CD4-positive, alpha-beta T cell (primary cell): ENCODE data around the gene RPL4. TPM values are rescaled to one million over a fixed set of nuclear protein-coding genes. Genes with fewer than 3 reads are reported as not detected.

ENCODE experiments used
- ATAC-seq: fragments of 200-7000 bp; cut with Tn5 transposase; one replicate; pipeline ENCODE4 v1.10.0; 2022; ENCODE audit warnings: mild to moderate bottlenecking; ENCODE audit not compliant: poor library complexity
- CTCF ChIA-PET: fragments of 350-600 bp; sonication (Branson Sonifier 250); formaldehyde crosslinking; loops from one replicate; lab custom pipeline; 2021; ENCODE audit warnings: antibody characterized with exemption, inconsistent platforms; lab: Charles Lee
- POLR2A ChIA-PET: fragments of 350-600 bp; sonication (Branson Sonifier 250); formaldehyde crosslinking; loops from one replicate; lab custom pipeline; 2021; ENCODE audit warnings: antibody characterized with exemption, inconsistent platforms; lab: Charles Lee
- DNase-seq, 14 experiments: peaks; one replicate each; pipeline ENCODE4 v3.0.0-alpha.2; 2013 to 2020; ENCODE audit warnings: mixed read lengths in 2 of 14
- H3K27ac ChIP-seq, 2 donors: one replicate each; pipeline versions ENCODE4 v1.5.1 to v1.7.0; 2013; ENCODE audit warnings: low read length in 2 of 2, low read depth in 1 of 2, mild to moderate bottlenecking in 1 of 2
- H3K27me3 ChIP-seq, 2 experiments: 1 replicate in 1 of 2; 2 replicates in 1 of 2; pipeline versions ENCODE4 v1.6.1 to v1.7.0; 2013; ENCODE audit warnings: low read length in 2 of 2, control low read depth in 1 of 2, mild to moderate bottlenecking in 1 of 2, moderate library complexity in 1 of 2; ENCODE audit not compliant: insufficient read depth in 2 of 2, control insufficient read depth in 1 of 2
- H3K36me3 ChIP-seq: one replicate; pipeline ENCODE4 v1.6.1; 2013; ENCODE audit warnings: low read length, control low read depth; ENCODE audit not compliant: insufficient read depth
- H3K4me1 ChIP-seq: one replicate; pipeline ENCODE4 v1.6.1; 2013; ENCODE audit warnings: low read length, control low read depth; ENCODE audit not compliant: insufficient read depth
- H3K4me3 ChIP-seq: one replicate; pipeline ENCODE4 v1.5.1; 2013; ENCODE audit warnings: mild to moderate bottlenecking, low read length, moderate library complexity
- H3K9me3 ChIP-seq, 2 experiments: 1 replicate in 1 of 2; 2 replicates in 1 of 2; pipeline versions ENCODE4 v1.6.1 to v1.7.0; 2013; ENCODE audit warnings: low read length in 2 of 2, mild to moderate bottlenecking in 2 of 2, control low read depth in 1 of 2, moderate library complexity in 1 of 2; ENCODE audit not compliant: control insufficient read depth in 1 of 2, insufficient read depth in 1 of 2
- H3K27ac Mint-ChIP-seq: one replicate; pipeline ENCODE4 v1.8.0; 2020; ENCODE audit warnings: mixed read lengths
- H3K27me3 Mint-ChIP-seq: one replicate; pipeline ENCODE4 v1.8.0; 2021; ENCODE audit warnings: mixed read lengths
- H3K36me3 Mint-ChIP-seq: one replicate; pipeline ENCODE4 v1.8.0; 2021; ENCODE audit warnings: low read depth, mixed read lengths
- H3K4me1 Mint-ChIP-seq: one replicate; pipeline ENCODE4 v1.8.0; 2021; ENCODE audit warnings: low read depth, mixed read lengths
- H3K4me3 Mint-ChIP-seq: one replicate; pipeline ENCODE4 v1.8.0; 2020; ENCODE audit warnings: mild to moderate bottlenecking, mixed read lengths
- H3K9me3 Mint-ChIP-seq: one replicate; pipeline ENCODE4 v1.8.0; 2020; ENCODE audit warnings: mixed read lengths
- intact Hi-C, 2 experiments: fragments of 100-400 bp; cut with DNase I in 1 of 2; cut with micrococcal nuclease in 1 of 2; formaldehyde crosslinking; loops; one replicate each; pipeline versions ENCODE4 v1.15.1 to v1.9.0; 2023 to 2025; cut with DNase I, micrococcal nuclease
- total RNA-seq, 174 experiments: library from RNA in 2 of 174; stranded (reverse) in 2 of 174; gene quantifications; one replicate each; pipeline ENCODE4 v1.2.3 and lab custom pipeline; 2021 to 2026
- TF ChIP-seq, protein P1 (sequence below): fragments of 200-600 bp; IDR thresholded peaks from one replicate; pipeline ENCODE4 v1.8.0; 2022; ENCODE audit warnings: antibody characterized with exemption, mild to moderate bottlenecking

RPL4 gene
- total RNA-seq, 2 experiments from 2014 or later = 4,558 to 4,627 TPM

DNA sequence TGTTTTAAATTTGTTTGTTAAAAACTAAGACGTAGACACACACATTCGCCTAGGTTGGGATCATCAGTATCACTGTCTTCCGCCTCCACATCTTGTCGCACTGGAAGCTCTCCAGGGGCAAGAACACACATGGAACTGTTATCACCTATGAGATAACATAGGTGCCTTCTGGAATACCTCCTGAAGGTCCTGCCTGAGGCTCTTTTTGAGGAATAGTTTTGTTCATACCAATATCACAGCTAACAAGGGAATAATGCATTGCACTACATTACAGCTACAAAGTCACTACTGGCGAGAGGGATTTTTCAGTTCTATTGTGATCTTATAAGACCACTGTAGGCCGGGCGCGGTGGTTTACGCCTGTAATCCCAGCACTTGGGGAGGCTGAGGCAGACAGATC lies 30.4 kb upstream of the RPL4 start:
- Histone ChIP-seq H3K36me3 (peaks cover 12% of the 10 kb centered on the region), H3K27ac (no peak overlapping the region), H3K4me1 (no peaks in the 10 kb centered on the region), H3K27me3 (no peaks in the 10 kb centered on the region), H3K9me3 (no peaks in the 10 kb centered on the region), H3K4me3 (no peak overlapping the region)
- H3K27ac Mint-ChIP-seq = no peak overlapping the region
- peaks cover 37% of the 10 kb centered on the region for H3K36me3 Mint-ChIP-seq
- ATAC-seq (no peak), DNase-seq (no peak)
- ChIA-PET POLR2A (no interaction called here), CTCF (no interaction called here)
- H3K4me1 Mint-ChIP-seq = no peaks in the 10 kb centered on the region
- no peaks in the 10 kb centered on the region for H3K9me3 Mint-ChIP-seq
- intact Hi-C loops = no loop called here
- TF ChIP-seq, protein P1, sequence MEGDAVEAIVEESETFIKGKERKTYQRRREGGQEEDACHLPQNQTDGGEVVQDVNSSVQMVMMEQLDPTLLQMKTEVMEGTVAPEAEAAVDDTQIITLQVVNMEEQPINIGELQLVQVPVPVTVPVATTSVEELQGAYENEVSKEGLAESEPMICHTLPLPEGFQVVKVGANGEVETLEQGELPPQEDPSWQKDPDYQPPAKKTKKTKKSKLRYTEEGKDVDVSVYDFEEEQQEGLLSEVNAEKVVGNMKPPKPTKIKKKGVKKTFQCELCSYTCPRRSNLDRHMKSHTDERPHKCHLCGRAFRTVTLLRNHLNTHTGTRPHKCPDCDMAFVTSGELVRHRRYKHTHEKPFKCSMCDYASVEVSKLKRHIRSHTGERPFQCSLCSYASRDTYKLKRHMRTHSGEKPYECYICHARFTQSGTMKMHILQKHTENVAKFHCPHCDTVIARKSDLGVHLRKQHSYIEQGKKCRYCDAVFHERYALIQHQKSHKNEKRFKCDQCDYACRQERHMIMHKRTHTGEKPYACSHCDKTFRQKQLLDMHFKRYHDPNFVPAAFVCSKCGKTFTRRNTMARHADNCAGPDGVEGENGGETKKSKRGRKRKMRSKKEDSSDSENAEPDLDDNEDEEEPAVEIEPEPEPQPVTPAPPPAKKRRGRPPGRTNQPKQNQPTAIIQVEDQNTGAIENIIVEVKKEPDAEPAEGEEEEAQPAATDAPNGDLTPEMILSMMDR = no peak
- H3K4me3 Mint-ChIP-seq = no peak overlapping the region
- H3K27me3 Mint-ChIP-seq = no peaks in the 10 kb centered on the region

DNA sequence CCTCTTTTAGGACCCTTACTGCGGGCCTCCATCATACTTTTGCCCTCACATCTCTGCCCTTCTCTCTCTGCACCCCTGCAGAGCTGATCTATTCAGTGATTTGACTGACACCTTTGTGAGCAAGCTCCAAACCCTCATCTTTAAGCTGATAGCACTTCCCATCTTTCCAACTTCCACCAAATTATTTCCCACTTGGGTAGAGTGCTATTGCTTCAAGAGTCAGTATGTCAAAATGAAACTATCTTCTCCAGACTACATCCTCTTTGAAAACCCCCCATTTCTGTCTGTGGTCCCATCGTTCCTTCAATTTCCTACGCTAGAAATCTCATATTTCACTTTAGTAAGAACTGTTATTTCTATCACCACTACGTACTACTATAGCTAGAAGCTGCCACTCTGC lies 20.2 kb upstream of the RPL4 start:
- ATAC-seq (no peak), DNase-seq (no peak)
- ChIA-PET POLR2A (no interaction called here), CTCF (no interaction called here)
- TF ChIP-seq, protein P1 = no peak
- Mint-ChIP-seq H3K4me1 (no peaks in the 10 kb centered on the region), H3K27ac (no peak overlapping the region), H3K36me3 (peaks cover 47% of the 10 kb centered on the region), H3K9me3 (no peaks in the 10 kb centered on the region), H3K27me3 (no peaks in the 10 kb centered on the region), H3K4me3 (no peak overlapping the region)
- H3K4me1 ChIP-seq = no peaks in the 10 kb centered on the region
- no peaks in the 10 kb centered on the region for H3K27me3 ChIP-seq
- H3K27ac ChIP-seq = no peak overlapping the region
- peaks cover 26% of the 10 kb centered on the region for H3K36me3 ChIP-seq
- H3K9me3 ChIP-seq = no peaks in the 10 kb centered on the region
- intact Hi-C loops = no loop called here
- H3K4me3 ChIP-seq = no peak overlapping the region

DNA sequence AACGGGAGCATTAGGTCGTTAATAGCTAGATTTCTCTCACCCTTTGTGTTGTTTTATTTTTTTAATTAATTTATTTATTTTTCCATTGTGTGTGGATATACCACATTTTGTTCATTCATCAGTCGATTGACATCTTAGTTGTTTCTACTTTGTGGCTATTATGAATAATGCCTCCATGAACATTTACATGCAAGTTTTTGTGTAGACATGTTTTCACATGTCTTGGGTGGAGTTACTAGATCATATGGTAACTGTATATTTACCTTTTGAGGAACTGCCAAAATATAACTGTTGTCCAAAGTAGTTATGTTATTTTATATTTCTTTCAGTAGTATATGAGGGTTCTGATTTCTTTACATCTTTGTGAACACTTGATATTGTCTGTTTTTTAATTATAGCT lies 19.3 kb upstream of the RPL4 start:
- no peak for DNase-seq
- H3K36me3 Mint-ChIP-seq = peaks cover 43% of the 10 kb centered on the region
- no peak overlapping the region for H3K4me3 ChIP-seq
- H3K27ac Mint-ChIP-seq = no peak overlapping the region
- TF ChIP-seq, protein P1 = no peak
- ChIA-PET CTCF (interaction anchor here (0.7 kb wide), 1 partner anchor 18 kb away, joined by 3 read pairs; no protein-coding TSS in a partner anchor), POLR2A (no interaction called here)
- no peaks in the 10 kb centered on the region for H3K9me3 Mint-ChIP-seq
- no peak overlapping the region for H3K4me3 Mint-ChIP-seq
- H3K4me1 Mint-ChIP-seq = no peaks in the 10 kb centered on the region
- H3K4me1 ChIP-seq = no peaks in the 10 kb centered on the region
- no peaks in the 10 kb centered on the region for H3K27me3 ChIP-seq
- no peak overlapping the region for H3K27ac ChIP-seq
- intact Hi-C loops = no loop called here
- H3K27me3 Mint-ChIP-seq = no peaks in the 10 kb centered on the region
- no peak for ATAC-seq
- peaks cover 21% of the 10 kb centered on the region for H3K36me3 ChIP-seq
- H3K9me3 ChIP-seq = no peaks in the 10 kb centered on the region
